GM12873 (cell line): Measurements from ENCODE around the gene DGCR8.

Experiments used
- TF ChIP-seq, protein P1 (sequence below): IDR thresholded peaks from 2 replicates; pipeline ENCODE4 v1.5.1; 2012; ENCODE audit warnings: low read depth, mild to moderate bottlenecking, moderate library complexity, low read length, control low read depth; ENCODE audit not compliant: insufficient read depth; ENCODE audit errors: missing control alignments

Gene DGCR8

DNA sequence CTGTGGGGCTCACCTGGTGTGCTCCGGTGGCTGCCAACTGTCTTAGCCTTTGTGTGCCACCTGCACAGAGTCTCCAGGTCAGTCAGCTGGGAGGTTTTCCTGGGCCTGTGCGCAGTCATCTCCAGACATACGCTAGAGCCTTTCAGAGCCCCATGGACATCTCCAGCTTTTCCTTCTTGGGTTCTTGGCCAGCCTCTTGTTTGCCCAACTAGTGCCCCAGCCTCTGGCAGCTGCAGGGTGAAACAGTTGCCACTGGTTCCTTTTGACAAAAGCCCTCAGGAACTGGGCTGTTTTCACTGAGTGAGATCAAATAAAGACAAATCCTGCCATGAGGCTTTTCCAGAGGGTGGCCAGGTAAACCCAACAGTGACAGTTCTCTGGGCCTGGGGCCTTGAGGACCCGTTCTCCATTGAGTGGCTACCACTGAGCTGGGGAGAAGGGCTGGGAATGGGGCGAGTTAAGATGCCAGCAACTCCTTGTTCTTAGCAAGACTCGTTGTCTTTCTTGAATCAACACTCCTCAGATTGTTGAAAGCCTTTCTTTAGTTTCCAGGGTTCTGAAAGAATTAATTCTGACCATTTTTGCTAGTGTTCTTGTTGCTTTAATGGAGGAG lies 19.2 kb downstream of the DGCR8 start:
- TF ChIP-seq, protein P1, sequence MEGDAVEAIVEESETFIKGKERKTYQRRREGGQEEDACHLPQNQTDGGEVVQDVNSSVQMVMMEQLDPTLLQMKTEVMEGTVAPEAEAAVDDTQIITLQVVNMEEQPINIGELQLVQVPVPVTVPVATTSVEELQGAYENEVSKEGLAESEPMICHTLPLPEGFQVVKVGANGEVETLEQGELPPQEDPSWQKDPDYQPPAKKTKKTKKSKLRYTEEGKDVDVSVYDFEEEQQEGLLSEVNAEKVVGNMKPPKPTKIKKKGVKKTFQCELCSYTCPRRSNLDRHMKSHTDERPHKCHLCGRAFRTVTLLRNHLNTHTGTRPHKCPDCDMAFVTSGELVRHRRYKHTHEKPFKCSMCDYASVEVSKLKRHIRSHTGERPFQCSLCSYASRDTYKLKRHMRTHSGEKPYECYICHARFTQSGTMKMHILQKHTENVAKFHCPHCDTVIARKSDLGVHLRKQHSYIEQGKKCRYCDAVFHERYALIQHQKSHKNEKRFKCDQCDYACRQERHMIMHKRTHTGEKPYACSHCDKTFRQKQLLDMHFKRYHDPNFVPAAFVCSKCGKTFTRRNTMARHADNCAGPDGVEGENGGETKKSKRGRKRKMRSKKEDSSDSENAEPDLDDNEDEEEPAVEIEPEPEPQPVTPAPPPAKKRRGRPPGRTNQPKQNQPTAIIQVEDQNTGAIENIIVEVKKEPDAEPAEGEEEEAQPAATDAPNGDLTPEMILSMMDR: no peak

DNA sequence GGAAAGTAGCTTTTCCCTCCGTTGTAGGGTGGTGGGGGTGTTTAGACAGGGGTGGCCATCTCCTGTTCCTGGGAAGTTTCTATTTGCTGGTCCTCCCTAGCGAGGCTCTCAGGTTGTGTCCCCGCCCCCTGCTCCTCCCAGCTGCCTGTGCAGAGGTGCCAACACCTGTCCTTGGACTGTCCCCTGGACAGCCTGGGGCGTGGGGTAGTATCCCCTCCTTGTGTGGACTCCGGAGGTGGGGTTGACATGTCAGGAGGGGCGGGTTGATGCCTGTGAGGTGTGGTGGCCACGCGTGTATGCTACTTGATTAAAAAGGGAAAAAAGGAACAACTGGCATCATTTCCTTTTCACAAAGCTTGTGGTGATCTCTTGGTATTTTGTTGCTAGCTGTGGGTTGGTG lies 21.6 kb downstream of the DGCR8 start:
- TF ChIP-seq, protein P1: no peak

DNA sequence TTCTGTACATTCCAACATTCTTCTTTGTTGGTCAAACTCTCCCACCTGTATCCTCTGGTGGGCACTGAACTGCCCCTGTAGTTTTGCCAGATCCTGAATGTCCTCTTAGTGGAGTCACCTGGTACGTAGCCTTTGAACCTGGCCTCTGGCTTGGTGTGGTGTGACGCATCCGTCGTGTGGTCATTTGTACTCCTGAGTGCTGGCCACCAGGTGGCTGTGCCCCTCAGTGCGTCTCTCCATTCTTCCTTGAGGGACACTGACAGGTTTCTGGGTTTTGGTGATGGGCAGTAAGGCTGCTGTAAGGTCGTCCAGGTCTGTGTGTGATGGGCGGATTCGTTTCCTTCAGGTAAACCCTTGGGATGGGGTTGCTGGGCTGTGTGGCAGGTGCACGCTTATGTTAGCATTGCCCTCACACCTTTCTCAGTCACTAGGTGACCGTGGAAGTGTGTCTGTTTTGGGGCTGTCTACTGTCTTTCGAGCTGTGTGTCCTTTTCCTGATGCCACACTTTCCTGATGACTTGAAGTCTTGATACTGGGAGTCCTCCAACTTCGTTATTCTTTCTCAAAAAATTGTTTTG lies 22.3 kb downstream of the DGCR8 start:
- TF ChIP-seq, protein P1: peak; percentile 11

DNA sequence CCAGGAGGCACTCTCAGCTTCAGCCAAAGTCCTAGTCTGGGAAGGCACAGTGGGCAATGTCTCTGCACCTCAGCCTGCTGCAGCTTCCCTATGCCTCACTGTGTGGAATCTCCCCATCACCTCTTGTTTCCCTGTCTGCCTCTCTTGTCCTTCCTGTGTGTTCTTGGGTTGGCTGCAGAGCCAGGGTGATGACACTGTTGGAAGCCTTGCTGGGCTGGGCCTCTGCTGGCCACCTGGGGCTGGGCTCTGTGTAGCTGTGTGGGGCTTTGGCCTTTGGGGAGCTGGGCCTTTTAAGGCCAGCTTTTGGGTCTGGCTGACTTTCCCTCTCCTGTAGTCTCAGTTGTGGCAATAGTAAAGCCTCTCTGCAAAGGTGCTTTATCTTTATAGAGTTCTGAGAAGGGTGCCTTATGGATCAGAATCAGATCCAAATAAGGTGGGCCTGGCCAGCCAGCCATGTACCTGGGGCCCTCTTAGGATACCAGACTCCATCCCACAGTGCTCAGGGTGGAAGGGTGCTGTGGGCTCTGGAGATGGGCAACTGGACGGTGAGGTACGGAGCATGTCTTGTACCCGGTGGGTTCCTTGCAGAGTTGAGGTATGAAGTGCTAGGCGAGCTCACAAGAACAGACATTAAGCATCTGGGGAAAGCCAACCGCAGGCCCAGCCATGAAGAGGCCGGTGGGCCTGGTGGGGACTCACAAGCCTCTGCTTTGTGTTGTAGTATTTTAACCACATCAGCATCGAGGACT lies 25.6 kb downstream of the DGCR8 start:
- TF ChIP-seq, protein P1: no peak

DNA sequence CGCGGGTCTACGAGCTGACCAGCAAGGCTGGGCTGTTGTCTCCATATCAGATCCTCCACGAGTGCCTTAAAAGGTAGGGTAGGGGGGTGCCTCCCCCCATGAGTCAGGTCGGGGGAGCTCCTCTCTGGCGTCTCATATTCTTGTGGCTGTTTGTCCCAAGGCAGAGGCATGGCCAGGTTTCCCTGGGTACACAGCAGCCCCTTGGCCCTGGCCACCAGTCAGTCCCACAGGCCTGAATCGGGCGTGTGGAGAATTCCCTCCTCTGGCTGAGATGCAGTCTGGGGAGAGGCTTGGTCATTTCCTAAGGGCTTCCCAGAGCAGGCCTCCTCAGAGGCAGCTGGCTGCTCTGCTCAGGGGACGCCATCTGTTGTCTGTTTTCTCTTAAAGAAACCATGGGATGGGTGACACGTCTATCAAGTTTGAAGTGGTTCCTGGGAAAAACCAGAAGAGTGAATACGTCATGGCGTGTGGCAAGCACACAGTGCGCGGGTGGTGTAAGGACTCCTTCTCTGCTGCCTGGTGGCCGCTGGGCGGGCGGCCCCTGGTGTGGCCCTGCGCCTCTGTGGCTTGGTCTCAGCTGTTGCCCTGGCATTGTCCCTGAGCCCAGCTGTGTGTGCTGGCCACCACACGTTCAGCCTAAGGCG lies 26.3 kb downstream of the DGCR8 start:
- TF ChIP-seq, protein P1: no peak

DNA sequence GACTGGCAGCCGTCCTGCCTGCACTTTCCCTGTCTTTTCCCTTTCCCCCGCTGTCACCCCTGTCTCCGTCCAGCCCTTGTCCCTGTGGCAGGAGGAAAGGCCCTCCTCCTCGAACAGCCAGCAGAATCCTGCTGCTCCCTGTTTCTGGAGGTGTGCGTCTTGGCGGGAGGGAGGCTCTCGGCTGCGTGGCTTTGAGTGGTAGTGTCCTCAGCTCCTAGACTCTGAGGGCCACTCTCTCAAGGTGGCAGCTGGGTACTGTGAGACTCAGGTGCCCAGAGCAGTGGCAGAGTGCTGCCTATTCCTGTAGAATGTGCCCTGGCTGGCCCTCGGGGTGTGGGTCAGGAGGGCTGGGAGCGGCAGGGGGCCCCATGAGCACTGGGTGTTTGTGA lies 26.8 kb downstream of the DGCR8 start:
- TF ChIP-seq, protein P1: no peak

DNA sequence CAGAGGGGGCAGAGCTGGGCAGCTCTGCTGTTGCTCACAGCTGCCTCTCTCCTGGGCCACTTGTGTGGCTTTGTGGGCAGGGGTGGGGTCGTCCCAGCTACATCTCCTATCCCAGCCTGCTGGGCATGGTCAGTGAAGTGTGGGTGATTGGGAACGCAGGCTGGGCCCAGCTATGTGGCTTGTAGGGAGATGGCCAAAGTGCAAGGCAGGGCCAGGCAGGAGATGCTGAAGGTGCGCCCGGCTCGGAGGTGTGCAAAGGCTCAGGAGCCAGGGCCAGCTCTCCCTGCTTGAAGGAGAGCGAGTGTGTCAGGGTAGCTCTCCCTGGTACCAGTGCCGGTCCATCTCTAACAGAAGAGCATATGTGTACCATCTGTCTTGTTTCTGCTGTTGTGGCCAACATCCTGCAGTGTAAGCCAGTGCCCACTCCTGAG lies 27.4 kb downstream of the DGCR8 start:
- TF ChIP-seq, protein P1: no peak
